Measurements from ENCODE around the gene LRFN5.
"Not testable (repeated sequence)": the region's sequence is repeated elsewhere in the genome, so short reads cannot be mapped to it uniquely, and the experiment has no call there.

Gene LRFN5

GRCh38 chr14:41606532-41607303 is at the start of gene LRFN5:
LRFN5 (plus strand) TSS chr14:41606876.
- peak; percentile 59 for DNase-seq (ENCODE audit: low spot score)

- DNase-seq (ENCODE audit: low spot score), result no peak
Observed at GRCh38 chr14:41558490-41558889, 48.2 kb upstream of the LRFN5 start.

GRCh38 chr14:41566864-41567263 is 39.8 kb upstream of the LRFN5 start:
- not testable (repeated sequence) for DNase-seq (ENCODE audit: low spot score)

- DNase-seq (ENCODE audit: low spot score), result no peak
Observed at GRCh38 chr14:41568979-41569378, 37.7 kb upstream of the LRFN5 start.

GRCh38 chr14:41570415-41571155 is 36.1 kb upstream of the LRFN5 start:
- no peak for DNase-seq (ENCODE audit: low spot score)

- DNase-seq (ENCODE audit: low spot score), result no peak
Observed at GRCh38 chr14:41586237-41586636, 20.4 kb upstream of the LRFN5 start.

- DNase-seq (ENCODE audit: low spot score), result no peak
Observed at GRCh38 chr14:41597647-41598046, 9.0 kb upstream of the LRFN5 start.

- peak; percentile 10 for DNase-seq (ENCODE audit: low spot score)
Observed at GRCh38 chr14:41599805-41600385, 6.8 kb upstream of the LRFN5 start.

- peak; percentile 47 for DNase-seq (ENCODE audit: low spot score)
Observed at GRCh38 chr14:41604721-41605531, 1.8 kb upstream of the LRFN5 start.

- peak; percentile 16 for DNase-seq (ENCODE audit: low spot score)
Observed at GRCh38 chr14:41605550-41606281, 960 bp upstream of the LRFN5 start.

GRCh38 chr14:41606282-41606531 is 469 bp upstream of the LRFN5 start:
- DNase-seq (ENCODE audit: low spot score), result no peak

GRCh38 chr14:41607304-41607775 is 664 bp downstream of the LRFN5 start:
- peak; percentile 3 for DNase-seq (ENCODE audit: low spot score)

- DNase-seq (ENCODE audit: low spot score), result peak; percentile 4
Observed at GRCh38 chr14:41607966-41608663, 1.4 kb downstream of the LRFN5 start.

- no peak for DNase-seq (ENCODE audit: low spot score)
Observed at GRCh38 chr14:41608681-41609390, 2.2 kb downstream of the LRFN5 start.

GRCh38 chr14:41609704-41610183 is 3.1 kb downstream of the LRFN5 start:
- DNase-seq (ENCODE audit: low spot score), result peak; percentile 3

- no peak for DNase-seq (ENCODE audit: low spot score)
Observed at GRCh38 chr14:41615011-41615595, 8.4 kb downstream of the LRFN5 start.

- DNase-seq (ENCODE audit: low spot score), result no peak
Observed at GRCh38 chr14:41623736-41624135, 17.1 kb downstream of the LRFN5 start.

- DNase-seq (ENCODE audit: low spot score), result no peak
Observed at GRCh38 chr14:41629876-41630275, 23.2 kb downstream of the LRFN5 start.

- no peak for DNase-seq (ENCODE audit: low spot score)
Observed at GRCh38 chr14:41634286-41634685, 27.6 kb downstream of the LRFN5 start.

Data from GM03348 (cell line).